Gastroesophageal sphincter (tissue), 3 donors: ENCODE data around the gene CLEC5A.

Experiments used
- POLR2A ChIP-seq, 2 donors: fragments of 450-650 bp; IDR thresholded peaks; one replicate each; pipeline ENCODE4 v1.6.1; 2017; ENCODE audit warnings: antibody characterized with exemption in 2 of 2, mild to moderate bottlenecking in 2 of 2, moderate library complexity in 1 of 2
- POLR2AphosphoS5 ChIP-seq: sonication (generic); formaldehyde crosslinking; IDR thresholded peaks from one replicate; pipeline ENCODE4 v1.6.1; 2017; ENCODE audit warnings: antibody characterized with exemption
- TF ChIP-seq, protein P1 (sequence below), 4 experiments: fragments of 200-600 bp in 2 of 4; fragments of 450-650 bp in 2 of 4; sonication (generic) in 1 of 4; IDR thresholded peaks; one replicate each; pipeline ENCODE4 v1.5.1; 2017 to 2019; ENCODE audit warnings: antibody characterized with exemption in 4 of 4, mild to moderate bottlenecking in 2 of 4, moderate library complexity in 2 of 4

DNA sequence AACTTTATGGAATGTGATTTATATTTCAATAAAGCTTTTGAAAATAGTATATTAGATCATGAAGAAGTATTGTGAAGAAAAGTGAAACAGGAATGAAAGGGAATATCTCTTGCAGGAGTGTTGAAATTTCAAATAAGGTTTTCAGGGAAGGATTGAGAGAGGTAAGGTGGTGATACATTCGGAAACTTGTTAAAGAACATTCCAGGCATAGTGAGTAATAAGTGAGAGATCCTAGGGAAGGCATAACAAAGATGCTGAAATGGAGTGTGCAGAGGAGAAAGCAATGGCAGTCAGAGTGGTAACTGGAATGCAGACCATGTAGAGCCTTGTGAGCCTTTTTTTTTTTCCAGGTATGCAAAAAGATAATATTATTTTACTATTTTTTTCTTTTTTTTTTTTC lies 26.5 kb downstream of the CLEC5A start:
- TF ChIP-seq, protein P1, sequence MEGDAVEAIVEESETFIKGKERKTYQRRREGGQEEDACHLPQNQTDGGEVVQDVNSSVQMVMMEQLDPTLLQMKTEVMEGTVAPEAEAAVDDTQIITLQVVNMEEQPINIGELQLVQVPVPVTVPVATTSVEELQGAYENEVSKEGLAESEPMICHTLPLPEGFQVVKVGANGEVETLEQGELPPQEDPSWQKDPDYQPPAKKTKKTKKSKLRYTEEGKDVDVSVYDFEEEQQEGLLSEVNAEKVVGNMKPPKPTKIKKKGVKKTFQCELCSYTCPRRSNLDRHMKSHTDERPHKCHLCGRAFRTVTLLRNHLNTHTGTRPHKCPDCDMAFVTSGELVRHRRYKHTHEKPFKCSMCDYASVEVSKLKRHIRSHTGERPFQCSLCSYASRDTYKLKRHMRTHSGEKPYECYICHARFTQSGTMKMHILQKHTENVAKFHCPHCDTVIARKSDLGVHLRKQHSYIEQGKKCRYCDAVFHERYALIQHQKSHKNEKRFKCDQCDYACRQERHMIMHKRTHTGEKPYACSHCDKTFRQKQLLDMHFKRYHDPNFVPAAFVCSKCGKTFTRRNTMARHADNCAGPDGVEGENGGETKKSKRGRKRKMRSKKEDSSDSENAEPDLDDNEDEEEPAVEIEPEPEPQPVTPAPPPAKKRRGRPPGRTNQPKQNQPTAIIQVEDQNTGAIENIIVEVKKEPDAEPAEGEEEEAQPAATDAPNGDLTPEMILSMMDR (IDR thresholded peaks at IDR 0.05): no peak
- TF ChIP-seq POLR2A (IDR thresholded peaks at IDR 0.05) (no peak), POLR2AphosphoS5 (no peak)
